Stimulated activated CD8-positive, alpha-beta memory T cell treated with anti-CD3 and anti-CD28 coated beads, Interleukin-4, amount 100 ng/mL, for 48 hours (primary cell): ENCODE data around the gene CYGB.
"Not testable (repeated sequence)": the region's sequence is repeated elsewhere in the genome, so short reads cannot be mapped to it uniquely, and the experiment has no call there.

ENCODE experiments used
- DNase-seq: peaks from one replicate; pipeline ENCODE4 v3.0.0-alpha.2; 2020

Gene CYGB

DNA sequence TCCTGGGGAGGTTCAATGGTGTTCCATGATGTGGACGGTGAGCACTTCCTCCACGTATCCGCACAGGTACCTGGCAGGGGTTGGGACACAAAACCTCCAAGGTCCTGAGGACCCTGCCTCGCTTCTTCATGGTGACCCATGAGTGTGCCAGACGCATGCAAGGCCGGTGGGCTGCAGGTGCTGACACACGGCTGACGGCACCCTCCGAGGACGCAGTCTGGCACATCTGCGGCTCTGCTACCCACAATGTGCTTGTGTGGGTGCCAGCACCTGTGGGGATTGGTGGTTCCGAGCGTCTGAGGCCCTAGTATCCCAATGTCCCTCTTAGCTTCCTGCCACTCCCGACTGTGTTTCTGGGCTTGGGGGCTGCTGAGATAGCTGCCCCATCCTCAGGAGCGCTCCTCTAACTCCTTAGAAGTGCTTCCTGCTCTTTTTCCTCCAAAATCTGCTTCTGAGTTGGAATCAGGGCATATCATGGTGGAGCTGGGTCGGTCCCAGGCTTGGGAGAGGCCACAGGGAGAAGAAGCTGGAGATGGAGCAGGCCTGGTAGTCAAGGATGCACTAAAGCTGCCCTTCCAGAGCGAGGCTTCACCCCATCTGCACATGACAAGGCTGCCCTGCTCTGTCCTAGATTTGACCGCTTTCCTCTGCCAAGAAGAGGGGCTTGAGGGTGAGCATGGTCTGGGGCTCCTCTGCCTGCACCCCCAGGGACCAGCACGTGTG, 1.6 kb downstream of the CYGB start:
- DNase-seq: no peak

DNA sequence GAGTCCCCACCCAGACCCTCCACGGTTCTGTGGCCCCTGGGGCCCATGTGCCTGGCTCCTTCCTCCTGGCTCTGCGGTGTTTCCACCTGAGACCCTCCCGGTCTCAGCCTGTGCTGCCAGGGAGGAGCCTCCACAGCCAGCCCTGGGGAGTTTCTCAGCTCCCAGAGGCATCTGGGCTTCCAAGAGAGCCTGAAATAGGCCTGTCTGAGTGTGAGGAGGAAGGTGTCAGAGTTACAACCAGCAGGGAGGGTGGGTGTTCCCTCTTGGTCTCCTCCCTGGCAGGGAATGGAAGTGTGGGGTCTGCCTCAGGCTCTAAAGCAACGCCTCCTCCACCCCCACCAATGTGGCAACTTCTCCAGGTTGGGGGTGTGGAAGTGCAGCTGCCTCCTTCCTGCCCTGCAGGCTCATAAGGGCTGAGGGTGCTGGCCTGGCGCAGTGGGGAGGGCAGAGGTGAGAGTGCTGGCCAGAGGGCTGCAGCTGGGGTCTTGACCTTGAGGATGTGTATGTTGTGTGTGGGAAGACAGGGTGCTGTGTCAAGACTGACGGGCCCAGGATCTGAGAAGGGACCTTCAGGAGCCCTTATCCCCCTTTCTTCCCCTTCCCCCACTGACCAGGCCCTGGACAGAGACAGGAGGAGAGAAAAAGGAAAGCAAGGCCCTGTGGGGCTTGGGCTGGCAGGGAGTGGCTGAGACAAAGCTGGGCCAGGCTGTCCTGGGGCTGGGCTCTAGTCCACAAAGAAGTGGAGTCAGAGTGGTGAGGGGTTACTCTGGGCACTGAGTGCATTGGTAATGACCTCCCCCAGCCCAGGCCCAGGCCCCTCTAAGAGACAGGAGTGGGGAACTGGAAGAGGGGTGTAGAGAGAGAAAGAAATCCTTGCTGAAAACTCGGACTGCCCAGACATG, 2.4 kb downstream of the CYGB start:
- no peak for DNase-seq

DNA sequence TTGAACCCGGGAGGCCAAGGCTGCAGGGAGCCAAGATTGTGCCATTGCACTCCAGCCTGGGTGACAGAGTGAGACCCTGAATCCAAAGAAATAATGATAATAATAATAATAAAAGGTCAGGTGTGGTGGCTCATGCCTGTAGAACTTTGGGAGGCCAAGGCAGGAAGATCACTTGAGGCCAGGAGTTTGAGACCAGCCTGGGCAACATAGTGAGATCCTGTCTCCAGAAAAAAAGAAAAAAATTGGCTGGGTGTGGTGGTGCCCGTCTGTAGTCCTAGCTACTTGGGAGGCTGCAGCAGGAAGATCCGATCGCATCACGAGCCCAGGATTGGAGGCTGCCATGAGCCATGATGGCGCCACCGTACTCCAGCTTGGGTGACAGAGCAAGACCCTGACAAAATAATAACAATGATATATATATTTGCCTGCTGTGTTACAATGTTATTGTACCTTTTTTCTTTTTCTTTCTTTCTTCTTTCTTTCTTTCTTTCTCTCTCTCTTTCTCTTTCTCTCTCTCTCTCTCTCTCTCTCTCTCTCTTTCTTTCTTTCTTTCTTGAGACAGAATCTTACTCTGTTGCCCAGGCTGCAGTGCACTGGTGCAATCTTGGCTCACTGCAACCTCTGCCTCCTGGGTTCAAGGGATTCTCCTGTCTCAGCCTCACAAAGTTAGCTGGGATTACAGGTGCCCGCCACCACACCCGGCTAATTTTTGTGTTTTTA, 3.7 kb downstream of the CYGB start:
- not testable (repeated sequence) for DNase-seq

DNA sequence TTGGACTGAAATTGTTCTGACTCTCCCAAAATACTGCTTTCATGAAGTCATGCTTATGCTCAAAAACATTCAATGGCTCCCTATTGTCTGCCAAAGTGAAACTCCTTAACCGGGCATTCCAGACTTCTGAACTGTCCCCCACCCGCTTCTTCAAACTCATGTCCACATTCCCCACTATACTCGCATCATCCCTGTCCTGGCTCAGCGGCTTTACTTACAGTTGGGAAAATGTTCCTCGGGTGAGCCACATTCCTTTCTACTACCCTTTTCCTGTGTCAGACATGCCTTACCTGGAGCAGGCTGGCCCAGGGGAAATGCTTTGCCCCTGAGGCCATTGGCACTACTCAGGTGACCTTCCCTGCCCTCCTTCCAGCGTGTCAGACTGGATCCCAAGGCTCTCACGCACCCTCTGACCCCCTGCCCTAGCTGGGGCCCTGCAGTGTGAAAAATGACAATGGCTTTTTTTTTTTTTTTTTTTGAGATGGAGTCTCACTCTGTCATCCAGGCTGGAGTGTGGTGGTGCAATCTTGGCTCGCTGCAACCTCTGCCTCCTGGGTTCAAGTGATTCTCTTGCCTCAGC, 5.3 kb downstream of the CYGB start:
- no peak for DNase-seq

DNA sequence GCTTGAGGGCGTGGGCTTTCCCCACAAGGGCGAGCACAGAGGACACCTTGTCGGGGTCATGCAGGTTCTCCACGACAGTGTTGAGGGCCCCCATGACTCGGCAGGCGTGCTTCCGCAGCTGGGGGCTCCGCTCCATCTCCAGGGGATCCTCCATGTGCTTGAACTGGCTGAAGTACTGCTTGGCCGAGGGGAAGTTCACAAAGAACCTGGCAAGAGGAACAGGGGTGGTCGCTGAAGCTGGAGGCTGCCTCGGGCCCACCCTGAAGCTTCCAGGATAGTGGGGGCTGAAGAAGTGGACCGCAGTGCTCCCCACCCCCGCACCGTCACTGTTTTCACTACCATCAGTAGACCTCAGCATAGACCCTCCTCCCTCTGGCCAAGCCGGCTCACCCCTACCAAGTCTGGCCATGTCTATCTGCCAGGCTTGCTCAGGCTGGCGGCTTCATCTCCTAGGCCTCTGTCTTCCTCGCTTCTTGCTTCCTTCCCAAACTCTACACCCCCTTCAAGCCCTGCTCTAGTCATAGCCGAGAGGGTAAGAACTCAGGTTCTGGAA, 5.9 kb downstream of the CYGB start:
- DNase-seq: no peak

DNA sequence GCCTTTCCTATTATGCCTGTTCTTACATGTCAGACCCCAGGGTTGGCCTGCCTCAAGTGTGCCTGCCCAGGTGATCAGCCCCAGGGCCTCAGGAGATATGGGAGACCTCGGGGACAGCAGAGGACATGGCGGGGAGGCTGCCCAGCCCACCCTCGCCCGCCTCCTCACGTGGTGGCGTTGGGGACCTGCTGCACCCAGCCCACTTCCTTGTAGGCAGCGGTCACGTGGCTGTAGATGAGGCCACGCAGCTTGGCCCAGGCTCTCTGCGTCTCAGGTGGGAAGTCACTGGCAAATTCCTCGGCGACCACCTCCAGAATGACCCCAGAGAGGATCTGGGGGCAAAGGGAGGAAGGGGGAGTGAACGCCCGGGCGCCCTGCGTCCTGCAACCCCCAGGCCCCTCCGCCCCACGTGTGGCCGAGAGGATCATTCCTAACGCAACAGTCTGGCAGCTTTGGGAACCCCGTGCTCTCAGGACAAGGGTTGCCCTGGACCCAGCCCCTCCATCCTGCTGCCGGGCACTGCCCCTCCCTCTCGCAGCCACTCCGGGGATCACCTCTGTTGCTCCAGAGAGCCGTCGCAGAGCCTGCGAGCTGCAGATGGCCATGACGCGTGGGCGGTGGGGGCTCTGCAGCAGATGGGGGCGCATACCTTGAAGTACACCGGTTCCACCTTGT, 6.6 kb downstream of the CYGB start:
- DNase-seq: no peak

DNA sequence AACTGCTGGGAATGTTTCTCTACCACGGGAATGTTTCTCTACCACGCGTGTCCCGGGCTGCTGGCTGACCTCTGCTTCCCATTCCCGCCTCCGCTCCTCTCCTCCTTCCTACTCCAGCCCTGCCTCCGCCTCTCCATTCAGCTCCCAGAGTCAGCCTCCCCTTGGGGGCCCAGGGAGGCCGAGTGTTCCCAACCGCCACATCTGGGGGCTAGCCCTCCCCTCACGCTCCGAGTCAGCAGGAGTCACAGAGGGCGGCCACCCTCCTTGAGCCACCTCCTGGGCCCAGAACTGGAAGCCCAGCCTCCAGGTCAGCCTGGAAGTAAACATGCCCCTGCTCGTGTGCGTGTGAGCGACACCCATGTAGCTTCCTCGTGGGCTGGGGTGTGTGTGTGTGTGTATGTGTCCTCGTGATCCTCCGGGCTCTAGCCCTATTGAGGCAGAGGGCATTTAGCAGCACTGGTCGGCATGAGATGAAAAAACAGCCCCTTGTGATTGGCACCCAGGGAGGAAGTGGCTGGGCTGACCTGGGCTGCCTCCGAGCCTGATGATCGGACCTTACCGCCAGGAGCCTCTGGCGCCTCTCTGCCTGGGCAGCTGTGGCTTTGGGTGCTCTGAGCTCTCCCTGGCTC, 7.3 kb downstream of the CYGB start:
- DNase-seq: no peak

DNA sequence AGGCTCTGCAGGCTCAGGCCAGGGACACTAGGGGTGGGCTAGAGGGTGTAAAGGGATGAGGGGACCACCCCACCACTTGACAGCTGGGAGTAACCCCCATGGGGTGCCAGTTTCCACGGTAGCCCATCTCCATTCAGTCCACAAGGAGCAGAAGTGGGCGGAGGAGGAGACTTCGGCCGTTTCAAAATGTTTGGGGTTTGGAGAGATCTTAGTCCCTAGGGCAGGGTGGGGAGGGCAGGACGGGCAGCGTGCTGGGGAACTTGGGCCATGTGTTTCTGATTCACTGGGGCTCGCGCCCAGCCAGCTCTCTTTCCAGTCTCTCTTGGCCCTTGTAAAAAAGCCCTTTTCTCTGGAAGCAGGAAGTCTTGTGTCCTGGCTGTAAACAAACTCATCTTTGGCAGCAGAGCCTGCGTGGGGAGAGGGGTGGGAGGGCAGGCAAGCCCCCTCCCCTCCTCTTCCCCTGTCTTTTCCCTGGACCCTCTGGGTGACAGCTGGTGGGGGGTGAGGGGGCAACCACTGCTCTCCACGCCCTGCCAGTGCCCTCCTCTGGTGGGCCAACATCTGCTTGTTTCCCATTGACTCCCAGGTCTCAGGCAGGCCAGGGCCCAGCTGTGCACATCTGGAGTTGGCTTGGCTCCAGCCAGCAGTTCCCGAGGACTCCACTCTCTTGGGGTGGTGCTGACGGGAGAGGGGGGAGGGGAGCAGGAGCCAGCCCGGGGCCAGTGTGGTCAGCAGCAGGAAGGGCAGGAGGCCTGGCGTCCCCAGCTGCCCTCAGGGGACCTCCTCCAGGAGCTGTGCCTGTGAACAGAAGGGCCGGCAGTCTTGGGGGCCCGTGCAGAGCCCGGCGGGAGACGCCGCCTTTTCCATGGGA, 8.1 kb downstream of the CYGB start:
- DNase-seq: no peak

DNA sequence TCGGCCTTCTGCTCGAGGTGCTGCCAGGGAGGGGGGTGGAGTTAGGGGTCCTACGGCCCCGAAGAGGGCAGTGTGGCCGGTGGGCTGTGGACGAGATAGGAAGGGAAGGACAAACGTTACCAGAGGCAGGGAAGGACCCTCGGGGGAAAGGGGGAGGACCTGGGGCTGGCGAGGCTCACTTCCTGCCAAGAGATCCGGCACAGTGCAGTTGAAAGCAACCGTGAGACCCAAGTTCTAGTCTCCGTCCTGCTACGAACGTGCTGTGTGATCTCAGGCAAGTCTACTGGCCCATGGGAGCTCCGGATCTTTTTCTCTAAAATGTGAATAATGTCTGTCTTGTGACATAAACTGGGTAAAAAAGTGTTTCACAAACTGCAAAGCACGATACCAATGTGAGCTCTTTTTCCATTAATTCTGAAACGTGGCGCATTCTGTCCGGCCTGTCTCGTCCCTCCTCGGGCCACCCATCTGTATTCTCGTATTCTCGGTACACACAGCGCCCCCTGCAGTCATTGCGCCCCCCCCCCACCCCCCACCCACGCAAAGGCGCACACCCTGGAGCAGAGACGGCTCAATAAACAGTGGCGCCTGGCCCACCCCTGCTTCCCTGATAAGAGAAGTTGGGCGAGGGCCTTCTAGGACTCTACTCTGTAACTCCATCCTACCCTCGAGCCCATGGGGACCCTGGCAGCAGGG, 8.8 kb downstream of the CYGB start:
- DNase-seq: no peak

DNA sequence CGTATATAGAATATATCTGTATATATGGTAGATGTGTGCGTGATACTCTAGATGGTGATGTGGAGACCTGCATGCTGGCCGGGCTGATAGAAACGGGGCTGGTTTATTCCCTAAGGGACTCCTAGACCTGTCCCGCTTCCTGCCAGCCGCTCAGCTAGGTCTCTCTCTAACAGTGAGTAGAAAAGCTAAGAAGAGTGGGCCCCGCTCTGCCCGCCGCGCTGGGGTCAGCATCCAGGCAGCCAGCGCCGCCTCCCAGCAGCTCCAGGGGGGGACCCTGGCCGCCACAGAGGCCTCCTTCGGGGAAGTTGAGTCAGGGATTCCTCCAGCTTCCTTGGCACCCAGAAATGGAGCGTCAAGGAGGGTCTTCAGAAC, 9.4 kb downstream of the CYGB start:
- DNase-seq: no peak

DNA sequence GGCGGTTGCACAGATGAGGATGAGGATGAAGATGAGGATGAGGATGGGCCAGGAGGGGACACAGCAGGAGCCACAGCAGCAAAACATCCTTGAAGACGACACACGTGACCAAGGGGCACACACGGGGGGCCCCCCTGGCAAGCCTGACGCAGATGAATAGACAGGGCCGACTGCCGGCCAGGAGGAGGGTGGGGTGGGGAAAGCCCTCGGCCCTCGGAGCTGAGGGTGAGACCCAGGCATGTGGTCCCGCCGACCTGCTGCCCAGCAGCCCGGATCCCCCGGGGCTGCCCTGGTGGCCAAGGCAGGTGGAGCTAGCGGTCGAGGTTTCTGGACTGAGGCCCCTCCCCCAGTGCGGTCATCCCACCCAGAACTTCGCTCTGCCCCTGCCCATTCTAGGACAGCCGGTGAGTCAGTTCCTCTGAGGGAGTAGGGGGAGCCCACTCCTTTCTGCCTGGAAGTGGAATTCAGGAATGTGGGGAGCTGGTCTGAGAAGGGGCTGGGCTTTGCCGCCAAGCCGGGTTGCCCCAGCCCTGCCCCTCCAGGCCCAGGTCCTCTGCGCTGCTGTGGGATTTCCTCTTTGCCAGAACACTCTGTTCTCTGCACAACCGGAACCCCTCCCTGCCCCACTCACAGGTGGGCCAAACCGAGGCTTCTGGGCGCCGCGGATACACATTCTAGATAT, 9.9 kb downstream of the CYGB start:
- peak; percentile 60 for DNase-seq

DNA sequence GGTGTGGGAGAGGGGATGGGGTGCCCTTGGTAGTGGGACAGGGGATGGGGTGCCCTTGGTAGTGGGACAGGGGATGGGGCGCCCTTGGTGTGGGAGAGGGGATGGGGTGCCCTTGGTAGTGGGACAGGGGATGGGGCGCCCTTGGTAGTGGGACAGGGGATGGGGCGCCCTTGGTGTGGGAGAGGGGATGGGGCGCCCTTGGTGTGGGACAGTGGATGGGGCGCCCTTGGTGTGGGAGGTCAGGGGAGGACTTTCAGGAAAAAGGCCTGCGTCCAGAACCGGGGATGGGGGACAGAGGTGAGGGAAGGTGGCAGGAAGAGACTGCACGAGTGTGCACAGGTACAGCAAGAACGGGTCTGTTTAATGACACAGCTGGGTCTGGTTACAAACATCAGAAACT, 10.5 kb downstream of the CYGB start:
- not testable (repeated sequence) for DNase-seq

DNA sequence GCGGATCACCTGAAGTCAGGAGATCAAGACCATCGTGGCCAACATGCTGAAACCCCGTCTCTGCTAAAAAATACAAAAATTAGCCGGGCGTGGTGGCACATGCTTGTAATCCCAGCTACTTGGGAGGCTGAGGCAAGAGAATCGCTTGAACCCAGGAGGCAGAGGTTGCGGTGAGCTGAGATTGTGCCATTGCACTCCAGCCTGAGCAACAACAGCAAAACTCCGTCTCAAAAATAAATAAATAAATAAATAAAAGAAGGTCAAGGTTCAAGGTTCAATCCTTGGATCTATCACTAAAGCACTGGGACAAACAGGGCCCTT, 12.0 kb downstream of the CYGB start:
- DNase-seq: not testable (repeated sequence)

DNA sequence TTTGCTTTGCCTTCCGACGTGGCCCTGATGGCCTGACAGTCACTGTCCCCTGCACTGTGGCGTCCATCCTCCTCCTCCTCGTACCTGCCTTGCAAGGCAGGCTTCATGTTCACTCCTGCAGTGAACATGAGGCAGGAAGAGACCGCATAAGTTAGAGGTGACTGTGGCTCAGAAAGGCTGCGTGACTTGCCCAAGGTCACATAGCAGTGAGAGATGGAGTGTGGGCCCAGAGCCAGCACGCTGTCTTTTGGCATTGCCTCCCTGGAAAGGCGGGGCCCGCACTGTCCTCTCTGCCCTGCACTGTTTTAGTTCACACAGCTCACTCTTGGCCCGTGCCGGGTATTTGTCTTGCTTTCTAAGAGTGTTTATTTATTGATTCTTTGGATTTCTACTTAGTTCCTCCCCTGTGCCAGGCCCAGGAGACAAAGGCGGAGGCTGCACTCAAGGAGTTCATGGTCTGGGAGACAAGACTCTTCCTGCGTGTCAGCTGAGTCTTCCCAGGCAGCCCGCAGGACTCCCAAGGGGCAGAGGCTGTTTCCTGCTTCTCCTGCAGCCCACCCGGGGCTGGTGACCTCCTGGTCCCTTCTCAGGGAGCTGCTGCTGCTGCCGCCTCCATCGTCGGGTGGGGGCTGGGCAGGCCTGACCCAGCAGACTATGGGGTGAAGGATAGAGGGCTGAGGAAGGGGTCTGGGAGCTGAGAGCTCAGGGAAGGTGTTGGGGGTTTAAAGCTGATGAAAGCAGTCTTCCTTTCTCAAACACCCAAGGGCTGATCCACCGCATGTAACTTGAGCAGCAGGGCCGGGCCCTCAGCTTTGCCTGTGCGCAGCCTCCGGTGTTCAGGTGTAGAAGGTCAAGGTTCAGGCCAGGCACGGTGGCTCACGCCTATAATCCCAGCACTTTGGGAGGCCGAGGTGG, 12.7 kb downstream of the CYGB start:
- no peak for DNase-seq

DNA sequence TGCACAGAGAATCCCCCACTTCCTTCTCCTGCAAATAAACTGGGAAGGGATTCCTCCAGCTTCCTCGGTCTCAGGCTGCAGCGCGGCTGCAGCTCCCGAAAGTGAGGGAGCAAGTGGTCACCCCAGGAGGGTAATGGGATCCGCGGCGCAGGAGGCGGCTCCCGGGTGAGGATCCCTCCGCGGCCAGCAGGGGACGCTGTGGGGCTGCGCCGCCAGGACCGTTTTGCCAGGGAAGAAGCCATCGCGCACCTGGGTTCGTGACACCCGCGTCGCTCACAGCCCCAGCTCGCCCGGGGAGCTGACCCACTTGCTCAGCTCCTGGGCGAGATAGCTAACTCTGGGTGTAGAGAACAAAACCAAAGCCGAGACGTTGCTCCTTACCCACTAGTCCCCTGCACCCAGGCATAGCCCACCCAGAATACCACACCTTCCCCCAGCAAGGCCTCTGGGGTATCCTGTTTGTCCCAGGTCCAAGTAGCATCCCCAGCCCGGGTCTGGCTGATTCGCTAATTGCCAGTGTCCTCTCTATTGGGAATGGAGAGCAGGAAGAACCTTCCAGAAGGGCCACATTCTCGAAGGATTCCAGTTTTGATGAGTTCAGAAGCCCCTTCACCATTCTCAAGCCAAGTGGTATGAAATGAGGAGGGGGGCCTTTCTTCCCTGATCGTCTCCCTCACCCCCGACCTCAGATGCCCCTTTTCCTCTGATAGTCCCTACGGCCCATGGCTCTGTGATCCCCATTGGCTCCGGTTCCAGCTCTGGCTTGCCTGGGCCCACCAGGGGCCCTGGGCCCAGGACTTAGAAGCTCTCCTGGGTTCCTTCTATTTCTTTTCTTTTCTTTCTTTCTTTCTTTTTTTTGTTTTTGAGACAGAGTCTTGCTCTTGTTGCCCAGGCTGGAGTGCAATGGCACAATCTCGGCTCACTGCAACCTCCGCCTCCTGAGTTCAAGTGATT, 14.1 kb downstream of the CYGB start:
- DNase-seq: peak; percentile 89

DNA sequence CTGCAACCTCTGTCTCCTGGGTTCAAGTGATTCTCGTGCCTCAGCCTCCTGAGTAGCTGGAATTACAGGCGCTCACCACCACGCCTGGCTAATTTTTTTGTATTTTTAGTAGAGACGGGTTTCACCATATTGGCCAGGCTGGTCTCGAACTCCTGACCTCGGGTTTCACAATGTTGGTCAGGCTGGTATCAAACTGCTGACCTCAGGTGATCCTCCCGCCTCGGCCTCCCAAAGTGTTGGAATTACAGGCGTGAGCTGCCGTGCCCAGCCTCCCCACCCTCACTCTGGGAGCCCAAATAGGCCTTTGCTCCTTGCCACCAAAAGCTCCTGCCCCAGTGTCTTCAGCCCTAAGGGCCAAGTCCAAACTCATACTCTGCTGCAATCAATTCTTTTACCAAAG, 15.8 kb downstream of the CYGB start:
- DNase-seq: not testable (repeated sequence)

DNA sequence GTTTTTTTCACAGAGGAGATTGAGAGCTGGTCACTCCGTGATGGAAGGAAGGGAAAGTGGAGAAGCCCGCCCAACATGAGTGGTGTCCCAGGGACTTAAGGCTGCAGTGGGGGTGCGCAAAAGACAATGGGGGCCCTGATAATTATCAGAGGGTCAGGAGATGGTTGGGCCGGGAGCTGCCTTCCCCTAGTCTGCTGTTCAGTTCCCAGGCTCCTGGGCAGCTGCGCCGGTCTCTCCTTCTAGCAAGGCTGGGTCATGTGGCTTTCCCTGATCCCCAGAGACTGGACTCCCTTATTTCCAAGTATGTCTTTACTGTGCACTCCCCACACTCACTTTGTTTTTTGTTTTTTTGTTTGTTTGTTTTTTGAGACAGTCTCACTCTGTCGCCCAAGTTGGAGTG, 16.2 kb downstream of the CYGB start:
- no peak for DNase-seq
